Measurements from ENCODE around the gene PTGER3. TPM values are rescaled to one million over a fixed set of nuclear protein-coding genes. Genes with fewer than 3 reads are reported as not detected.

PTGER3 gene
- total RNA-seq (under 1 TPM; 0.31 to 0.43 TPM), polyA plus RNA-seq (ENCODE audit: insufficient read depth, low read depth, low replicate concordance) (3.6 TPM)
- long read RNA-seq, donor 1, full-length matches to known transcripts = 3 of 3 reads
- long read RNA-seq, donor 1, partial matches to known transcripts = 0 of 3 reads
- long read RNA-seq, donor 1, other reads (novel, unspliced or antisense) = 0 of 3 reads
- long read RNA-seq, donor 2 = 0 reads

DNA sequence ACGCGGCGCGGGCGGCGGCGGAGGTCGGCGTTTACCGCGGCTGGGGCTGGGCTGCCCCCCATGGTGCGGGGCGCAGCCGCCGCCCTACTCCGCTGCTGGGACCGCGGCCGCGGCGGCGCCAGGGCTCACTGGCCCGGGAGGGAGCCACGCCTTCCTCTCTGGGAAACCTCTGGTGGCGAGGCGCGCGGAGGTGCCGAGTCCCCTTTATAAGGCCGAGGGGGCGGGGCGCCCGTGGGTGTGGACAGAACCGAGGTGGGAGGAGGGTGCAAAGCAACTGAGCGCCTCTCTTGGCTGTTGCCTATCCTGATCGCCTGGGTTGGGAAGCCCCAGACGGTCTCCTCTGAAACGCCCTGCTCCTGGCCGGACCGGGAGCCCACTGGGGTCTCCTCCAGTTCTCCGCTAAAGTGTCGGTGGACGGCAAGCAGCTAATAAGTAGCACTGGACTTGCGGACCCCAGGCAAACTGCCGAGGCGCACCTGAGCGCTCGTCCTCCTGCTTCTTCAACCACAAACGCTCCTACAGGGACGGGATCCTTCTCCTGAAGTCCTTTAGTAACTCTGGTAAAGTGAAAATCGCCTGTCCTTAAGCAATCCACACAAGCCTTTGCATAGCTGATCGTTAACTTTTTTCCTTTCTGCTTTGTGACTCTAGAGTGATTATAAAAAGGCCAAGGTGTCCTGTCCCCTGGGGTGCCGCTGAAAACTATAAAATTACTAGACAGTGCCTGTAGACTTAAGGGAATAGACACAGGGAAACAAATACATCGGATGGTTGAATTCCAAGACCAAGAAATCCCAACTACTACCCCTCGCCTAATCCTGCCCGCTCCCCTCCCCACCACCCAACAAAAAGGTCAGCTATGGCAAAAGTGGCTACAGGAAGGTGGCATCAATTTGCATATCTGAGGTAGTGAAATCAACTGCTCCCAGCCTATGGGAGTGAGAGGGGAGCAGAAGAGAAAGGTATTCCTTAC, at the start of gene PTGER3:
PTGER3 (minus strand) TSS at position 182 of the 973 bp plus-strand sequence. CDS start 239 bp downstream, outside the sequence.
- no peak within 1 kb of the TSS for H3K27ac ChIP-seq
- peak; percentile 54 for DNase-seq
- 5 to 9% methylated on average over 19 to 55 of the region's 56 CpGs for WGBS, 2 donors

DNA sequence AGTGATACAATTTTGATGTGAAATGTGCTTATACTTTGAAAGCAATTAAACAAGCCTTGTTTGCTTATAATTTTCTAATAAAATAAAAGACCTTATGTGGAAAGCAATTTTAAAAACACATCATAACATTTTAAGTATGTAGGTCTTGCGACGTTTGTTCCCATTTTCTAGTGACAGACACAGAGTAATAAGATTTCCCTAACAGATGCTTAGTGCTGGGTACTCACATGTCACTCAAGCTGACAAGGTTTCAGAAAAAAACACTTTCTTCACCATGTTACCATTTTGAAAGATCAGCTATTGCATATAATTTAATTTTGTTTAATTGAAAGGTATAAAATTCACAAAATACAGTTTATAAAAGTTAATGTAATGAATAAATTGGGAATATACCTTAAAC, 47.3 kb upstream of the PTGER3 start:
- Histone ChIP-seq H3K4me1 (no peaks in the 10 kb centered on the region), H3K4me3 (no peak overlapping the region), H3K27ac (no peak overlapping the region), H3K9me3 (no peaks in the 10 kb centered on the region), H3K36me3 (ENCODE audit: low read depth, missing control alignments) (no peaks in the 10 kb centered on the region), H3K27me3 (no peaks in the 10 kb centered on the region)
- TF ChIP-seq POLR2A (IDR thresholded peaks at IDR 0.05) = no peak
- TF ChIP-seq, protein P1, sequence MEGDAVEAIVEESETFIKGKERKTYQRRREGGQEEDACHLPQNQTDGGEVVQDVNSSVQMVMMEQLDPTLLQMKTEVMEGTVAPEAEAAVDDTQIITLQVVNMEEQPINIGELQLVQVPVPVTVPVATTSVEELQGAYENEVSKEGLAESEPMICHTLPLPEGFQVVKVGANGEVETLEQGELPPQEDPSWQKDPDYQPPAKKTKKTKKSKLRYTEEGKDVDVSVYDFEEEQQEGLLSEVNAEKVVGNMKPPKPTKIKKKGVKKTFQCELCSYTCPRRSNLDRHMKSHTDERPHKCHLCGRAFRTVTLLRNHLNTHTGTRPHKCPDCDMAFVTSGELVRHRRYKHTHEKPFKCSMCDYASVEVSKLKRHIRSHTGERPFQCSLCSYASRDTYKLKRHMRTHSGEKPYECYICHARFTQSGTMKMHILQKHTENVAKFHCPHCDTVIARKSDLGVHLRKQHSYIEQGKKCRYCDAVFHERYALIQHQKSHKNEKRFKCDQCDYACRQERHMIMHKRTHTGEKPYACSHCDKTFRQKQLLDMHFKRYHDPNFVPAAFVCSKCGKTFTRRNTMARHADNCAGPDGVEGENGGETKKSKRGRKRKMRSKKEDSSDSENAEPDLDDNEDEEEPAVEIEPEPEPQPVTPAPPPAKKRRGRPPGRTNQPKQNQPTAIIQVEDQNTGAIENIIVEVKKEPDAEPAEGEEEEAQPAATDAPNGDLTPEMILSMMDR (IDR thresholded peaks at IDR 0.05) = no peak
- no peak for DNase-seq
- WGBS, 2 donors = 90 to 91% methylated on average over 2 of the region's 2 CpGs
- intact Hi-C loops (cut with DNase I; ENCODE audit: low total_unique reads) = no loop called here

More for the DNA sequence above, at the start of gene PTGER3:
- Histone ChIP-seq H3K4me3 (peak within 1 kb of the TSS; percentile 46 to 63), H3K9me3 (no peaks in the 10 kb centered on the region), H3K36me3 (ENCODE audit: low read depth, missing control alignments) (no peaks in the 10 kb centered on the region), H3K27me3 (no peaks in the 10 kb centered on the region), H3K4me1 (no peaks in the 10 kb centered on the region)
- TF ChIP-seq, protein P1 (IDR thresholded peaks at IDR 0.05) = no peak
- no peak for TF ChIP-seq POLR2A (IDR thresholded peaks at IDR 0.05)
- intact Hi-C loops (cut with DNase I; ENCODE audit: low total_unique reads) = loop anchor here (10.0 kb wide), 1 partner anchor 363 kb away; no protein-coding TSS in a partner anchor

DNA sequence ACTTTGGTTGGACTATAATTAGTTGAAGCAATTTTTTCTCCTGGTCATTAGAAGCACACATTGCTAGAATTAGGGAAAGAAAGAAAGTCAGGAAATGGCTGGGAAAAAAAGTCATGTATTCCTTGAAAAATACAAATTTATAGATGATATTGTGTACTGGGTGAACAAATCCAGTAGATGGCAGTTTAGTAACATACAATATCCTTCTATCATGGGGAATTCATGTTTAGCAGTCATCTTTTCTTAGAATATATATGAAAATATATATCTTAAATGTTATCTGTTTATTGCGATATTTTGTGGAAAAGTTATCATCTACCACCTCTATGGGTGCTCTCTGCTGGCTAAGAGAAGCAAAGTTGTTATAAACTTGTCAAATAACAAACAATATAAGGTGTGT, 46.3 kb upstream of the PTGER3 start:
- Histone ChIP-seq H3K9me3 (no peaks in the 10 kb centered on the region), H3K4me3 (no peak overlapping the region), H3K4me1 (no peaks in the 10 kb centered on the region), H3K36me3 (ENCODE audit: low read depth, missing control alignments) (no peaks in the 10 kb centered on the region), H3K27ac (no peak overlapping the region), H3K27me3 (no peaks in the 10 kb centered on the region)
- WGBS, 2 donors = 49 to 59% methylated on average over 1 of the region's 1 CpG
- TF ChIP-seq POLR2A (IDR thresholded peaks at IDR 0.05) = no peak
- TF ChIP-seq, protein P1 (IDR thresholded peaks at IDR 0.05) = peak in 1 of 3 experiments; percentile 29
- no peak for DNase-seq
- intact Hi-C loops (cut with DNase I; ENCODE audit: low total_unique reads) = no loop called here

DNA sequence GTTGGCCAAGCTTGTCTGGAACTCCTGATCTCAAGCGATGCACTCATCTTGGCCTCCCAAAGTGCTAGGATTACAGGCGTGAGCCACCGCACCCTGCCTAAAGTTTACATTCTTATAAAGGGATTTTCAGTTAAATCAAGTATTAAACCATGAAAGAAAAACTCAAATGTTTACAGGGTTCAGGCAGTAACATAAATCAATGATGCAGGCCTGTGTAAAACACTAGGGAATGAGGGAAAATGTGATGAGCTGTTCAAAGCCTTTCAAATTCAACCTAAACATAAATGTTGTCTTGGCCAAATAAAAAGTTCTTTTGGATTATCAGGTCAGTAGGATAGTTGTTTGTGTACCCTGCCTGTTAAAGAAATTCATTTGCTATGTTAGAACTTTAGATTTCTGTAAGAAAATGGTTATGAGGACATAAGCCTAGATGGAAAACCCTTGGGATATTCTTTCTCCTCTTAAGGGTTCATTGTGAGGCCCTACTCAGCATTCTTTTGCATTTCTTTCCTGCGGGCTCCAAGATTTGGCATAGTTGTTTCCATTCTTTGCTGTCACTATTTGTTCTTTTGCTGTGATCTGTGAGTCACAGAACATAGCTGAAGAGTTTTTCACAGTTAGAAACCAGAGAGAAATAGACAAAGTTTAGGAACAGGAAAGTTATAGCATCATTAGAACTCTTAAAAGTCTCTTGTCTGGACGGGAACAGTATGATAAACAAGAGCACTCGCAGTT, 42.1 kb upstream of the PTGER3 start:
- Histone ChIP-seq H3K27me3 (no peaks in the 10 kb centered on the region), H3K36me3 (ENCODE audit: low read depth, missing control alignments) (no peaks in the 10 kb centered on the region), H3K9me3 (no peaks in the 10 kb centered on the region), H3K4me1 (no peaks in the 10 kb centered on the region), H3K4me3 (no peak overlapping the region), H3K27ac (peak overlapping the region; percentile 14 to 71)
- no peak for TF ChIP-seq POLR2A (IDR thresholded peaks at IDR 0.05)
- TF ChIP-seq, protein P1 (IDR thresholded peaks at IDR 0.05) = no peak
- DNase-seq = no peak
- WGBS, 2 donors = 62 to 65% methylated on average over 6 of the region's 6 CpGs
- intact Hi-C loops (cut with DNase I; ENCODE audit: low total_unique reads) = no loop called here

All from testis (tissue), 5 donors.